GM21619 (cell line): ENCODE measurements around the gene CA10.

Experiments
- ATAC-seq: cut with Tn5 transposase; IDR thresholded peaks from one replicate; pipeline ENCODE4 v1.9.1; 2021; ENCODE audit not compliant: unreplicated experiment

CA10 gene

DNA sequence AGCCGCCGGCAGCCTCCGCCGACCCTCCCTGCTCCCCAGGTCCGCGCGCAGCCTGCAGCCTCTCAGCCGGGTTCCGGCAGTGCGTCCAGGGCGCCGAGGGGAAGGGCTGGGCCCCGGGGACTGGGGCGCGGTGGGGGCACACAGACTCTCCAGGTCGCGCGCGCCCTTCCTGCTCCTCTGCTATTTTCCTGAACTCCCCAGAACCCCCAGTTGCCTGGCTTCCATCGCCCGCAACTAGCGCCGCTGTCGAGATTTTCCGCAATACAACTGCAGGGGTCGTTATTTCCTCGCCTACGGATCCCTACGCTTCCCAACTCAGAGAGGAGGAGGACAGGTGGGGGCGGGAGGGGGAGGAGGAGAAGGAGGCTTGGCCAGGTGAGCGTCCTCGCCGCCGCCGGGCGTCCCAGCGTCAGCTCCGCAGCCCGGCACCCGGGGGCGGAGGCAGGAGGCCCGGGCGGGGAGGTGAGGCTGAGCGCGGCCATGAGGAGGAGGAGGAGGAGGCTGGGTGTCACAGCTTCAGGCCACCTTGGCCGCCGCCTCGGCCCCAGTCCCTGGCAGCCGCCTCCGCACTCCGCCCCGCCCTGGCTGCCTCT lies at the start of gene CA10:
Gene CA10 (minus strand): TSS at position 265 of the 593 bp plus-strand sequence.
- no peak for ATAC-seq

DNA sequence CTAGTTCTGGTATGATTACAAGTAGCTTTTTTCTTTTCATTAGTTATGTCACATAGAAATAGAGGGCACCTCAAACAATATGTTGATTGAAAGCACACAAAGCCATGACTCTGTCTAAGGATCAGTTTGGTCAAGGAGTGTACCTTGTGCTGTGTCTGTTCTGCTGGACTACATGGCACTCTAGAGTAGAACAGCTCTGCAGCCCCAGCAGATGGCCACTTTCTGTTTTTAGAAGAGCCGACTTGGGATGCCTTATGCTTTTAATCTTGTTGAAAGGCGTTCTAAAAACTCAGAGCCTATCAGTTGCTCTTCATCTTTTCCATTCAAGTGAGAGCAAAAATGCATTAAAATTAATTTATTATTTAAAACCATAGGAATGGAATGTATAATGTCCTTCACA lies 49.3 kb upstream of the CA10 start:
- ATAC-seq, result no peak

DNA sequence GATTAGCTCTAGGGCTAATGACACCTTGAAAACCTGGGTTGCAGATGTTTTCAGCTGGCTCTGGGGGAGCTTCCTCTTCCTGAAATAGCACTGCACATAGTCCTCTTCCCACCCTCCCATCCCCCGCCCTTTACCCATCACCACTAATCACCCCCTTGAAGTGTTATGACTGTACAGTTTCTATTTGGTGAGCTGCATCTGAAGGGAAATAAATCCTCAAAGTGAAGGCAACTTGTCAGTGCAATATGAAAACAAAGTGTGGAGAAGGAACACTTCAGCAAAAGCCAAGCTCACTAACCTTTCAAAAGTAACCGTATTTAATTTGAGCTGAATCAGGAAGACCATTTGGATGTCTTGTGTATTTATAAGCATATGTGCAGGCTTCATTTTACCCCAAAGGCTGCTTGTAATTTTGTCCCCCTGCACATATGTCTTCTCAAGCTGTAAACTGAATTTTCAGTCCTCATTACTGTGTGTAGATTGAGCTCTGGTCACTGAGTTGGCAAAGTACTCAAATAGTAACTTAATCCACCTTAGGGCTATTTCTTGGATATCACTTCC lies 44.1 kb upstream of the CA10 start:
- ATAC-seq, result no peak

DNA sequence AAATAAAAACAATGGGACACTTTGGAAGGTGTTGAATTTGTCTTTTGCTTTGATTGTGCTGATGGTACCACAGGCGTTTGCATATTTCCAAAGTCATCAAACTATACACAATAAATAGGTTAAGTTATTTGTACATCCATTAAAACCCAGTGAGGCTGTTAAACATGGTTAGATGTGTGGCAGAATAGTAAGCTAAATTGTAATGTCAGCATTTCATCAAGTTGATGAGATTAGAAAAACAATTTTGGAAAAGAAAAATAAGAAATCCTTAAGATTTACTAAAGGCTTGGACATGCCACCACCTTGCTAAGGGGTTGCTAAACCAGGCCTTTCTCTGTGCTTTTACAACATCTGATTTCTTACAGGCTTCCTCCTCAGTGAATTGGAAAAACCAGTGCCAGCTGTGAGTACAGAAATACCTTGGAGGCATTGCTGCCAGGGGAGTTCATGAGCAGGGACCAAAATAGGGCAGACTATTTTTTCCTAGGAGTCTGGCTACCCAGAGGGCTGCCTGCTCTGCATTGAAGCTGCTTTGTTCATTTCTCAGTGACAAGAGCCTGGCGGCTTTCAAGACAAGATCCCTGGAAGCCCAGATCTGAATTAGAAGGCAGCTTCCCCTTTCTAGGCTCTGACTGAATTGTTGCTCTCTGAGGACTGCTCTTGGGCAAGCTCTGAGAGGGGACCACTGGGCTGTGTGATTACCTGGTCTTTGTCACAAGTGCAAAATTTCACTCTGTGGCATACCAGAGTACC lies 43.4 kb upstream of the CA10 start:
- ATAC-seq, result no peak

DNA sequence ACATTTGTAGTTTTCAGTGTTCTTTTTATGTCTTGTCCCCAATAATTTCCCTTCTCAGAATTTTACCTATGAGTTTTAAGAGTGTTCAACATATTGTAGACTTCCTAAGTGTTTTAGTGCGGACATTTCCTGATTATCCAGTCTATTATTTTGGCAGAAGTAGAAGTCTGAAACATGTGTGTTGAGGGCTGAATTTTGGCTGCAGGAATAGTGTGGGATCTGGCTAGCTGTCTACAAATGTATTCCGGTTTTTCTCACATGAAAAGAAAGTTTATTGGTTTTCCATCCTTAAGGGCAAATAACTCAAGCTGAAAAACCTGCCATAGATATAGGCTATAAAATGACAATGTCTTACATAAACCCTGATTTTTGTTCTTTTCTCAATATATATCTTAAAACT lies 33.0 kb upstream of the CA10 start:
- ATAC-seq, result no peak

DNA sequence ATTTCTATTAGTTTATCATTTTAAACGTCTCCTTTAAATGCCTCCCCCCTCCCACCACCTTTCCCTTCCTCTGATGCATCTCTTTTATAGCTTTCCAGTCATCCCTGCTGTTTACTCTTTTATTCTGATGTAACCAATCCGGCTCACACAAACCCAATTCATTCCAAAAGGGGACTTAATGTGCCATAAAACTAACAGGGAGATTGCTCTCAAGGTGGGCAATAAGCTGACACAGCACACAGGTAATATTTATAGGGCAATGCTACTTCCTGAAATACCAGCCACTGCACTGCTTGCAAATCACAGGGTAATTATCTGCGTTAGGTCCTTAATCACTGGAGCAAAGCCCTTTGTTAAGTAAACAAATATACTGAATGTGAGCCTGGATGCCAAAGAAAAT lies 23.3 kb upstream of the CA10 start:
- ATAC-seq, result no peak

DNA sequence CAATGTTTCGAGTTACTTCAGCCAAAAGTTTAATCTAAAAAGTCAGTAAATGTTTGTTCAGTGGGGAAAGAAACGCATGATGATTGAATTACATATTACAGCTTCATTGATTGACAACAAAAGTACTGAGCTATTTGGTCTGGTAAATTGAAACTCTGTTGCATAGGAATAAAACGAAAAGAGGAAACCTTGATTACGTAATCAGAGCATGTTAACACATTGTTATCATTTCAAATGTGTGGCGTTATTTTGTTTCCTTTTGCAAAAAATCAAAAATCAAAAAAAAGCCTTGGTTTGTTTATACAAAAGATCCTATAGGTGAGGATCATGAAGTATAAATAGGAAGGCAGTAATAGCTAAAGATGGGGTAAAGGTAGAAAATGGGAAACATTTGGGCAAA lies 19.5 kb upstream of the CA10 start:
- no peak for ATAC-seq

DNA sequence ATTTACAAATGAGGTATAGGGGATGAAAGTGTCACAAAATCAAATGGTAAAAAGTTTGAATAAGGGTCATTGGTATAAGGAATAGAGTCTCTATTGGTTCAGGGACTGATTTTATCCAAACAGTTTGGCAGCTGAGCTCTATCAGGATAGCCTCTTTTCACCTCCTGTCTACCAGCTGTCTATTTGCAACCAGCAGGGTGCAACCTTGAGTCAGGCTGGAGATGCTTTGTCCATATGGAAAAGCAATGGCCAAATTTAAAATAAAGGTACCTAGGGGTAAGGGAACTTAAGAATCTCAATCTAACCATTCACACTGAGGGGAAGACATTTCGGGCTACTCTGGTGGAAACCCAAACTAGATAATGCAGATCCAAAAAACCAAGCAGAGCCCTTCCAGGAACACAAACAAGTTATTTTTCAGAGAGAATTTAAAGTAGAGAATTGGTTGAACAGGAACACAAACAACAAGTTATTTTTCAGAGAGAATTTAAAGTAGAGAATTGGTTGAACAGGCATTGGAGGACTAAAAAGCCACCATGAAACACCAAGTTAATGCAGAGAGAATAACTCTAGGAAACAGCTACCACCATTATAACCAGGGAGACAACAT lies 12.6 kb upstream of the CA10 start:
- no peak for ATAC-seq

DNA sequence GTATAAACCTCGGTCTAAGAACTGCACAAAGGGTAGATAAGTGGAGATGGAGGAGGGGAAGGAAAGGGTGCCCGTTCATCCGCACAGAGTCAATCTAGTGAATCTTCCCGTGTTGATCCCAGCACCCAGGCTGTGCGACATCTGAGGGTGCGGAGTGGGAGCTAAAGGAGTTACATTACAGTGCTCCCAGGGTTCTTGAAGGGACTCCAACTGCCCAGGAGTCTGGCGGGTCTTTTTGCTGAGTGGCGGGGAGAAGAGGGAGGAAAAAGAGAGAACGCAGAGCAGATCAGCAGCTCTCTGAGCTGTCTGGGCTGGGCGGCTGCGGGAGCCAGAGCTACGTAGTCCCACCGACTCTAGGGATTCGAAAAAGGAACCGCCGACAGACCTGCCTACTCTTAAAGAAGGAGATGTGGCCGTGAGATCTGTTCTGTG lies 1.6 kb upstream of the CA10 start:
- no peak for ATAC-seq

DNA sequence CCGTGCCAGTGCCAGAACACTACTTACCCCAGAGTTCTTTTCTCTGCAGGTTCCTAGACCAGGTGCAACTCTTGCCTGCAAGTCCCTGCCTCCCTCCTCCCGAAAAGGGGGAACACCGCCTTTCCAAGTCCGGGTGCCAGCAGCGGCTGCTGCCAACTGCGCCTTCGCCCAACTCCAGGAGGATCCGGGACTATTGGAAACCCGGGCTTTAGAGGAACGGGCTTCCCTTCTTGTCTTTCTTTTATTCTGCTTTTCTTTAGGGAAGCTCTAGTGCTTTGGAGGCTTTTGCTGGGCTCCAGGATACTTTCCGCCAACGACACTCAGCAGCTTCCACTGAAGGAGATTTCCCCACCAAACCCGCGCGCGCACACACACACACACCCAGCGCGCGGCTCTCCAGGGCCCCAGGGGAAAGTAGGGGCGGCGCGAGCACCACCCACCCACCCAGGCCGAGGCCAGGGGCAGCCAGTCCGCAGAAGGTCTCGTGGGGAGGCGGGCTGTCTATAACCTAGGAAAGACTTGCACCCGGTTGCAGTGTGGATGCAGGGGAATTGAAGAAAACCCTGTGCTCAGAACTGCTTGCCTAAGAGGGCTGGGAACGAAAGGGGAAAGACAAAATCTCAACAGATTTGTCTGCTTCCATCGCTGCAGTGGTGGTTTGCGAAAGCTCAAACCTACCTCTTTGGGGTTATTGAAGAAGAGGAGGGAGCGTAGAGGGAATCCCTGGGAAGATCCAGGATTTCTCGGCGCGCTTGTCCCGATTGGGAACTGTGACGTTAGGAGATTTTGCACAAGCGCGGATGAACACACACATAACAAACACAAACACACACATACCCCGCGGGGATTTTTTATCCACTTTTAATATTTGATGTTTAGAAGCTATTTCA lies 977 bp upstream of the CA10 start:
- no peak for ATAC-seq

DNA sequence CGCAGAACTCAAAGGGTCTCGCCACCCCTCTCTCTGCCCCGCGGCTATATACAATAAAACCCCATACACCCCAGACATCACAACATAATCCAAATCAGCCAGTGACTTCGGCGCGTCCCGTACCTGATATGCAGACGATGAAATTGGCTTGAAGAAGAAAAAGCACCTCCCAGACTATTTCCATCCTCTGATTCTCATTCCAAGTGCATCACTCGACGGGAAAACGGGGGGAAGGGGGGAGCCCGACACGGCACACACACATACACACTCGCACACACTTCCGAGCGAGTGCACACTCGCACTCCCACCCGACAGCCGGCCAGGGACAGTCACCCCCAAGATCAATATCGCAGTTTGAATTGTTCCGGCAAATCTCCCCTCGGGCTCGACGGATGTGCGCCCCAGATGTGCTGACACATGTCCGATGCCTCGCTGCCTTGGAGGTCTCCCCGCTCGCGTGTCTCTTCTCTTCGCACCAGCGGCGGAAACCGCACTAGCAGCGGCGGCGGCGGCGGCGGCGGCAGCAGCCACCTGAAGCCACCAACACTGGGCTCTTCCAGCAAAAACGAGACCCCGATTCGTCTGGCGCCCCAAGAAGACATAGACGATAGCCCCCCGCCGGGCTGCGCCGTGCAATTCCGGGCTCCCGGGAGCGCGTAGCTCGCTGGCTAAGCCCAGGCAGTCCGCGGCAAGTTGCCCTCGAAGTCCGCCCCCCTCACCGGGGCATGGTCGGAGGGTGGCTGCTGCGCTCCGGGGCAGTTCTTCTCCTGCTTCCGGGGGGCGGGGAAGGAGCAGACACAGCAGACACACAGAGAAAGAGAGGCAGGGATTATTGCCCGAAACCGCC lies 688 bp downstream of the CA10 start:
- no peak for ATAC-seq

DNA sequence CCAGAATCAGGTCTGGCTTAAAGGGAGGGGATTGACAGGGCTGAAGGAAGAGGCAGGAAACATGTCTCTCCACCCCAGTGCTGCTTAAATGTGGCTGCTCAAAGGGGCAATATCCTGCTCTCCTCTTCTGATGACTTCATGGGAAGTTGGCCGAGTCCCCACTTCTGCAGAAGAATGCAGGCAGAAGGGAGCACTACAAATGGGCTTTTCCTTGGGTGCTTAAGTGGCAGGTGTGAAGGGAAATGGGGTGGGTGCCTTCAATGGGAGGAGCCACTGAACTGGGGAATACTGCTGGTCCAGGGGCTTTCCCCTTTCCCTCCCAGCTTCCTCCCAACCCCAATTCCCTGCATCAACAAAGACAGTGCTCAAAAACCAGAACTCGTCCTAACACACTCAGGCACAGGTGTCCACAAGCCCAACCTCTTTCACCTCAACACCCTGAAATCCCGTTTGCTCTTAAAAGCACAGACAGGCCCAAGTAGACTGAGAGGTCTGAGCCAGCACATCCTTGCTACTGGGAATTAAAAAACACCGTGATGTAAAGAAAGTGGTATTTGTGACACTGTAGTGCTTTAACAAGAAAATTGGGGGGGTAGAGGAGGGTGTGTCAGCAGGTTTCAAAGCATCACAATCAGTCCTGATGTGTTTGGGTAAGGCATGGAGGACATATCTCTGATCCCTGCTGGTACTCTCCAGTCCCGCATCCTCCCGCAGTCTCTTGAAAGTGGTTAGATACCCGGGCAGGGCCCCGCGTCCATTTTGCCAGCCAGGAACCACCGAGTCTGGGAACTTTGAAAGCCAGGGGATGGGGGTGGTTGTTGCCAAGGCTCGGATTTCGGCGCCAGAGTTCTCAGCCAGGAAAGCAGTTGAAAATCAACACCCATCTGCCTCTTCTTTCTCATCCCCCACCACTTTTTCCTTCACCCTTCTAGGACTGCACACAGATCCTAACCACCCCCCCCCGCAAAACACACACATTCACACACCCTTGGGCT lies 1.6 kb downstream of the CA10 start:
- ATAC-seq, result no peak

DNA sequence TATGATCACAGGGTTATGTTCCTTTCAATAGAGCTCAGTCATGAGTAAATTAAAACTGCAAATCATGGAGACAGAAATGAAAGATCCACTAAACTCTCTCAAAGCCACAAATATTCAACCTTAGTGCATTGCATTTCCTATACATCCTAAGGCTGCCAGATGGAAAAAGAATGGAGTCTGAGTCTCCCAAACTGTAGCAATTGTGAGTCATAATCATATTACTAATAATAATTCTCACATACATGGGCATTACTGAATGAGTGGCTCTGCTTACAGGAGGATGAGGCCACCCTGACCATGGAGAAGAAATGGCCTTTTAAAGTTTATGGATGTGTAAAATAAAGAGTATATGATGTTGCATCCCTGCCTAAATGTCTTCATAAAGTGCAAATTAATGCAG lies 3.2 kb downstream of the CA10 start:
- no peak for ATAC-seq

DNA sequence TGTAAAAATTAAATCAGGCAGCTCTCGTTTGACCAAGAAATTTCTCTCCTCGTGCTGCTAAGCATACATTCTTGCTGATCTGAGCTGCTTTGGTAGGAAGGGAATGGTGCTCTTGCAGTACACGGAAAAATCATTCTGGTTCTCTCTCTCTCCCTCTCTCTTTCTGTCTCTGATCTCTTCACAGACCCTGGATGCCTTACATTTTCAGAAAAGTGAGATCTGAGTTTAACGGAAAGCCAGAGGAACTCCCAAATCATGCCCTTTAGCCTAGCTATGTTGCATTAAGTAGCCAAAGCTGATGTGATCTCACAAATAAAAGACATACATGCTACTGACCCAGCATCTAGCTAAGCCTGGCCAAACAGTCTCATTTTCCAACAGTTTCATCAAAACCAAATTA lies 4.0 kb downstream of the CA10 start:
- no peak for ATAC-seq

DNA sequence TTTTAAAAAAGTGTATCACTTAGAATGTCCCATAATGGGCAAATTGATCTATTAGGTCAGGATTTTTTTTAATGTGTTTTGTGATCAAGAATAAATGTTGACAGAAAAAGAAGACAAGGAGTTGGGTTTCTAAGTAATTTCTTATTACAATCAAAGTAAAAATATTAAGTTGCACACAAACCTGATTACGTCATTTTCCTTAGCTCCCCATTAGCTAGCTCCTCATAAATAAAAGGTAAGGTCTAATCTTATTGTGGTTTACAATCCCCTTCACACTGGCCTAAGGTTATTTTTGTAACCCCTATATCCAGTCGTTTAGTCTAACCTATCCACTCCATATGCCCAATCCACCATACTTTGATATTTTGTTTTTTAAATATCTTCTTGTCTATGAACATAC lies 7.6 kb downstream of the CA10 start:
- ATAC-seq, result no peak

DNA sequence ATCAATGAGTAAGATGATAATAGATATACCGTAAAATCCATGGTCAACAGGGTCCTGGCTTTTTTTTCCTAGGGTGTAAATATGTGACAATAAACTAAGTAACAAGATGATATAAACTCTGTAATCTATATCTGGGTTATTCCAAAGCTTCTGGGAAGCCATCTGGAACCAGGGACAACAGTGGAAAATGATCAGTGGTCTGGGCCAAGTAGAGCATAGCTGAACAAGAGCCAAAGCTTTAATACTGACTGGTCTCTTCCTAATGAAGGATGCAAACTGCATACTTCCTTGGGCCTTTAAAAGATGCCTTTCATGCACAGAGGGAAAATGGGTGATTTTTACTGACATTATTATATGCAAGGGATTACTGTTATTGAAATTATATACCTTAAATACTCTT lies 8.9 kb downstream of the CA10 start:
- ATAC-seq, result no peak

DNA sequence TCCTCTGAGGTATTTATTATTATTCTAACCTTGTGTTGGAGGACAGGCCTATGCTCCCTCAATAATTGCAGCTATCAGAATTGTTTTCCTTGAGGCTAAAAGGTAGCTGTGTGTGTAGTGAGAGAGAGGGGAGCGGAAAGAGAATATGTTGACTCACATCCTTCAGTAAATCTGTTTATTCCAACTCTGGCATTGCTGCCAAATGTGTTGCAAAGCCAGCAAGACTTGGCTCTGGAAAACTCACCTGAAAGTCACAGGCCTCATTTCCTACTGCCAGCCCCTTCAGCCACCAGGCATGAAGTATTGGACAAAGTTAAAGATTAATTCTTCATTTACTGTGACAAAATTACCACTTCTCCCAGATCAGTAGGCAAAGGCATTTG lies 9.6 kb downstream of the CA10 start:
- ATAC-seq, result no peak

DNA sequence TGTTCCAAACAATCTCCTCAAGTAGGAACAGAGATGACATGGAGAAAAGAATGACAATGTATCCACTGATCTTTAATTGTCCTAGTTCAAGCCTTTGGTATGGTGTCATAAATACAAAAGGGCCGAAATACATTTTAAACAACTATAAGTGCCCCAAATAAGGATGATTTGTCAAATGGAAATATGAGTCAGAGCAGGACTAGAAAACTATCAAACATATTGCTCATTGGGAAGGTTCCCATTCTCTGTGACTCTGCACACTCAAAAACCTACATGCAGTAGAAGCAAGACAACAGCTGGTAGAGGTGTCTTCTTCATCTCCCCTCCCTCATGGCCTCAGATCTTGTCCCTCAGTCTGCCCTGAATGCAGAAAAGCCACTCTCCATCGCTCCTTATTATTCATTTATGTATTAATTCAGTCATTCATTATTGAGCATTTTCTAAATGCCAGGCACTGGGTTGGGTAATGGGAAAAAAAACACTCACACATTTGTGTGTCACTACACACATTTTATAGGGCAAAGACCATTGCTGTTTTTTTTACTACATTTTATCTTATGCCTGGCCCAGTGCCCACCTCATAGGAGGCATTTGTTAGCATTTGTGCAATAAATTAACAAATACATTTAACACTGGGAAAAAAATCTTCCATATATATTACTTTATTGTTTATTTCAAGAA lies 10.1 kb downstream of the CA10 start:
- ATAC-seq, result no peak

DNA sequence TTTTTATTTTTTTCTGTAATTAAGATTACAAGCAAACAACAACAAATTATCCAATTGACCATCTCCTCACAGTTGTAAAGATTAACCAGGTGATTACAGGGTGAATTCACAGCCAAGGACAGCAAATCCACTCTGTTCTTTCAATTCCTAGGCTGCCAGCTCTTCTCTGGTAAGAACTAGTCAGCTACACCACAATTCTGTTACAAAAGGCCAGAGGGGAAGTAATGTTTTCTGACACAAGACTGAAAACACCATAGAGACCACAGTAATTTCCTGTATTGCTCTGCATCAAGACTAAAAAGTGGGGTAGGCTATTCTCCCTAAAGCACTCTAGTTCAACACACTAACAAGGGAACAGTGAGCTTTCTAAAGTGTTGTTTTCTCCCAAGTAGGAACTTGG lies 10.6 kb downstream of the CA10 start:
- no peak for ATAC-seq
